ENCODE measurements around the gene C10orf95.
A peak's percentile ranks its signal among the peaks of the same experiment; 100 is the strongest.

C10orf95 gene

DNA sequence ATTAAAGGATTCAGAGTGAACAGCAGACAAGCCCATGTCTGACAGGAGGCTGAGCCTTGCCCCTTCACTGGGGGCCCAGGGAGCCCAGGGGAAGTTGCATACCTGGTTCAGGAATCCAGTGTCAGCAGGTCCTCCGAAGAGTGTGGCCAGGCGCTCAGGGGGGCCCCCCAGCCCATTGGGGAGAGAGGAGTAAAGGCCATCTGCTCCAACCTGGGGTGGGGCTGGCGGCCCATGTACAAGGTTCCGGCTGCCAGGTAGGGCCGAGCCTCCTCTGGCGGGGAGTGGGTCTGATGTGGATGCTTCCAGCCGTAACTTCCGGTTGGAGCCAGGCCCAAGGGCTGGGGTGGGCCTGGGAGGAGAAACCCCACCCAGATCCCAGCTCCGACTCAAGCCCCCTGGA lies 35.1 kb downstream of the C10orf95 start:
- Histone ChIP-seq H3K27ac (ENCODE audit: low read length) (no peak overlapping the region), H3K4me3 (ENCODE audit: low read length) (no peak overlapping the region), H3K4me1 (ENCODE audit: control insufficient read depth, insufficient read depth, low read length) (peaks cover 4% of the 10 kb centered on the region), H3K27me3 (ENCODE audit: control insufficient read depth, insufficient read depth, low read length) (no peaks in the 10 kb centered on the region; the same call in 1 of the 2 replicates), H3K9me3 (ENCODE audit: control insufficient read depth, insufficient read depth, low read length) (no peaks in the 10 kb centered on the region), H3K36me3 (ENCODE audit: control insufficient read depth, insufficient read depth, low read length) (no peaks in the 10 kb centered on the region)
- no peak for DNase-seq (ENCODE audit: low read depth, low spot score)
- no CpG with 5 or more reads among the region's 9 CpGs for WGBS (ENCODE audit: insufficient coverage, insufficient read length)

- no CpG with 5 or more reads among the region's 20 CpGs for WGBS (ENCODE audit: insufficient coverage, insufficient read length)
- Histone ChIP-seq H3K27ac (ENCODE audit: low read length) (no peak overlapping the region), H3K27me3 (ENCODE audit: control insufficient read depth, insufficient read depth, low read length) (peaks cover 6% of the 10 kb centered on the region), H3K4me3 (ENCODE audit: low read length) (no peak overlapping the region), H3K9me3 (ENCODE audit: control insufficient read depth, insufficient read depth, low read length) (no peaks in the 10 kb centered on the region), H3K4me1 (ENCODE audit: control insufficient read depth, insufficient read depth, low read length) (peaks cover 5% of the 10 kb centered on the region), H3K36me3 (ENCODE audit: control insufficient read depth, insufficient read depth, low read length) (no peaks in the 10 kb centered on the region)
- no peak for DNase-seq (ENCODE audit: low read depth, low spot score)
Measured at GRCh38 chr10:102414749-102415148, 36.6 kb downstream of the C10orf95 start.

DNA sequence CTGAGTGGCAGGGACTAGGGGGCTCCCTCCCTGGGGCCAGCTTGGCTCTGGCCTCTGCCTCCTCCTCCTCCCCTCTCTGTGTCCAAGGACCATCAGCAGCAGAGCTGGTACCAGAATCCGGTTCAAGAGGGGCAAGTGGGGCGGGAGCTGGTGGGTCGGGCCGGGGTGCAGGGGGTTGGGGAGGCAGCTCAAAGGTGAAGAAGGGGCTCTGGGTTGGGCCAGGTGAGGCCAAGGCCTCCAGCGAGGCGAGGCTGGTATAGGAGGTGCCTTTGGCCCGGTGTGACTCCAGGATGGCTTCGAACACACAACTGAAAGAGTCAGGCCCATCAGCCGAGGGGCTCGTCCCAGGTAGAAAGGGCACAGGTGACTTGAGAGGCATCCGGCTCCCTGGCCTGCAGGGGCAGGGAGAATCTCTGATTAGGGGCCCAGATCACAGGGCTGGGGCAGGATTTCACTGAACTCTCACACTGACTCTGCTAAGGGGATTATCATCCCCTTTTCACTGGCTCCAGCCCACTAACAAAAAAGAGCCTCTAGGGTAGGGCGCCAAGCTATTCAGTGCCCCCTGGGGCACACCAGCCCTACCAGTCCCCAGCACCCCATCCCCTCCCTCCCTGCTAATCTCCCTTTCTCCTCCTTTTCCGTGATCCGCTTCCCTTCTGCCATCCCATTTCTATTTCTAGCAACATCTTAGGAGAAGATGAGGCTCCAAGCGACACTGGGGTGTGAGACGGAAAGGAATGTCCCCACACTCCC lies 37.4 kb downstream of the C10orf95 start:
- WGBS (ENCODE audit: insufficient coverage, insufficient read length), result no CpG with 5 or more reads among the region's 16 CpGs
- no peaks in the 10 kb centered on the region for H3K9me3 ChIP-seq (ENCODE audit: control insufficient read depth, insufficient read depth, low read length)
- no peak for DNase-seq (ENCODE audit: low read depth, low spot score)
- H3K4me3 ChIP-seq (ENCODE audit: low read length), result no peak overlapping the region
- no peaks in the 10 kb centered on the region for H3K36me3 ChIP-seq (ENCODE audit: control insufficient read depth, insufficient read depth, low read length)
- no peak overlapping the region for H3K27ac ChIP-seq (ENCODE audit: low read length)
- H3K4me1 ChIP-seq (ENCODE audit: control insufficient read depth, insufficient read depth, low read length), result peaks cover 8% of the 10 kb centered on the region
- peaks cover 12% of the 10 kb centered on the region for H3K27me3 ChIP-seq (ENCODE audit: control insufficient read depth, insufficient read depth, low read length)

GRCh38 chr10:102413053-102413705 lies 38.2 kb downstream of the C10orf95 start:
- peaks cover 5% of the 10 kb centered on the region; the same call in 1 of the 2 replicates for H3K4me1 ChIP-seq (ENCODE audit: control insufficient read depth, insufficient read depth, low read length)
- no peaks in the 10 kb centered on the region for H3K9me3 ChIP-seq (ENCODE audit: control insufficient read depth, insufficient read depth, low read length)
- no CpG with 5 or more reads among the region's 5 CpGs for WGBS (ENCODE audit: insufficient coverage, insufficient read length)
- DNase-seq (ENCODE audit: low read depth, low spot score), result no peak
- H3K27me3 ChIP-seq (ENCODE audit: control insufficient read depth, insufficient read depth, low read length), result peaks cover 14% of the 10 kb centered on the region
- H3K27ac ChIP-seq (ENCODE audit: low read length), result no peak overlapping the region
- no peaks in the 10 kb centered on the region for H3K36me3 ChIP-seq (ENCODE audit: control insufficient read depth, insufficient read depth, low read length)
- H3K4me3 ChIP-seq (ENCODE audit: low read length), result no peak overlapping the region

DNA sequence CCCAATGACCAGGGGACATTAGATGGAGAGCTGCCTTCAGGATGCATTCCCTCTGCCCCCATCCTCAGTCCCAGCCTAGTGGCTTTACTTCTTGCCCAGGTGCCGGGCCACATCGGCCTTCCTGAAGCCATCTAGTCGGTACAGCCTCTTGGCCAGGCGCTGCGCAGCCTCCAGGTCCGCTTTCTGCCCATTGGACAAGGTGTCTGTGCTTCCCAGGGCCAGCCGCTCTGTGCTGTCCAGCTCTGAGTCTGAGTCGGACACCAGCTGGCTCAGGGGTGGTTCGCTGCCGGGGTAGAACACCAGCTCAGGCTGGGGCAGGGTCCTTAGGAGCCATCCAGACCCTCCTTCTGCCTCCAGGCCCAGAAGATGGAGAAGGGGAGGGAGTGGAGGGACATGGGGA lies 39.0 kb downstream of the C10orf95 start:
- Histone ChIP-seq H3K4me3 (ENCODE audit: low read length) (no peak overlapping the region), H3K4me1 (ENCODE audit: control insufficient read depth, insufficient read depth, low read length) (peaks cover 6% of the 10 kb centered on the region; the same call in 1 of the 2 replicates), H3K27me3 (ENCODE audit: control insufficient read depth, insufficient read depth, low read length) (peaks cover 16% of the 10 kb centered on the region), H3K36me3 (ENCODE audit: control insufficient read depth, insufficient read depth, low read length) (no peaks in the 10 kb centered on the region), H3K9me3 (ENCODE audit: control insufficient read depth, insufficient read depth, low read length) (no peaks in the 10 kb centered on the region), H3K27ac (ENCODE audit: low read length) (no peak overlapping the region)
- WGBS (ENCODE audit: insufficient coverage, insufficient read length), result no CpG with 5 or more reads among the region's 10 CpGs
- no peak for DNase-seq (ENCODE audit: low read depth, low spot score)

DNA sequence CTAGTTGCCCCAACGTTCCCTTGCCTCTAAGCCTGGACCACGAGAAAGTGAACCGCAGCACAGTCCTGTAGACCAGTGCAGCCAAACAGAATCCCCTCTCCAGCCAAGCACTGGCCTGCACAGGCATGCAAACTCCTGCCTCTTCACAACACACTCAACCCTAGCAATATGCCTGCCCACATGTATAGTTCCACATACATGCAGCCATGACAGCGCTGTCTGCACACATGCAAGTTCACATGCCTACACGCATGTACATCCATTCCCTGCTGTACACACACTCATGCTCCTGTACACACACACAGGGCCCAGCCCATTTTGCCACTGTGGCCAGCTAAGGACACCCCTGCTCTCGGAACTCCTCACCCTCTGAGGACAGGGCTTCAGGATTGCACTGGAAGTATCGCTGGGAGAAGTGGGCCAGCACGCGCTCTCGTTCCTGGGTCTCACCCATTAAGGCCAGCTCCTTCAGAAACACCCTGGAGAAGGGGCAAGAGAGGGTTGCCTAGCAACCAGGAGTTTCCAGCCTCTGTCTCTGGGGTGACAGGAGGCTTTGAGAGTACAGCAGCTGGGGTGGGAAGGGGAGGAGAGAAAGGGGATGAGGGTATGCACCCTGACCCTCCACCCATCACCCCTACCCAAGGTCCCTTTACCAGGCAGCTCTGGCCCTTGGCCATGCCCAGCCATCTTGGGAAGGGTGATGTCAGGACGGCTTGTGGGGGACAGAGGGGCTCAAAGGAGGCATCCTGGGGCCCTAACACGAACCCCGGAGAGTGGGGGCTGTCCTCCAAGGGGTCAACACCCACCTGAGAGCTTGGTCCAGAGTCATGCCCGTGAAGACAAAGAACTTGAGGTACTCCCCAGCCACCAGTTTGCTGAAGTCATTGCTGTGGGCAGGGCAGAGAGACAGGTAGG lies 39.7 kb downstream of the C10orf95 start:
- DNase-seq (ENCODE audit: low read depth, low spot score), result no peak
- Histone ChIP-seq H3K36me3 (ENCODE audit: control insufficient read depth, insufficient read depth, low read length) (no peaks in the 10 kb centered on the region), H3K27me3 (ENCODE audit: control insufficient read depth, insufficient read depth, low read length) (peaks cover 16% of the 10 kb centered on the region), H3K9me3 (ENCODE audit: control insufficient read depth, insufficient read depth, low read length) (no peaks in the 10 kb centered on the region), H3K27ac (ENCODE audit: low read length) (no peak overlapping the region), H3K4me1 (ENCODE audit: control insufficient read depth, insufficient read depth, low read length) (peaks cover 6% of the 10 kb centered on the region; the same call in 1 of the 2 replicates), H3K4me3 (ENCODE audit: low read length) (no peak overlapping the region)
- no CpG with 5 or more reads among the region's 14 CpGs for WGBS (ENCODE audit: insufficient coverage, insufficient read length)

- Histone ChIP-seq H3K27ac (ENCODE audit: low read length) (no peak overlapping the region), H3K36me3 (ENCODE audit: control insufficient read depth, insufficient read depth, low read length) (no peaks in the 10 kb centered on the region), H3K9me3 (ENCODE audit: control insufficient read depth, insufficient read depth, low read length) (no peaks in the 10 kb centered on the region), H3K4me3 (ENCODE audit: low read length) (peak overlapping the region; percentile 45; the same call in 1 of the 2 replicates), H3K27me3 (ENCODE audit: control insufficient read depth, insufficient read depth, low read length) (peaks cover 16% of the 10 kb centered on the region), H3K4me1 (ENCODE audit: control insufficient read depth, insufficient read depth, low read length) (peaks cover 6% of the 10 kb centered on the region; the same call in 1 of the 2 replicates)
- WGBS (ENCODE audit: insufficient coverage, insufficient read length), result no CpG with 5 or more reads among the region's 48 CpGs
- DNase-seq (ENCODE audit: low read depth, low spot score), result no peak
Measured at GRCh38 chr10:102410429-102411073, 40.8 kb downstream of the C10orf95 start.

DNA sequence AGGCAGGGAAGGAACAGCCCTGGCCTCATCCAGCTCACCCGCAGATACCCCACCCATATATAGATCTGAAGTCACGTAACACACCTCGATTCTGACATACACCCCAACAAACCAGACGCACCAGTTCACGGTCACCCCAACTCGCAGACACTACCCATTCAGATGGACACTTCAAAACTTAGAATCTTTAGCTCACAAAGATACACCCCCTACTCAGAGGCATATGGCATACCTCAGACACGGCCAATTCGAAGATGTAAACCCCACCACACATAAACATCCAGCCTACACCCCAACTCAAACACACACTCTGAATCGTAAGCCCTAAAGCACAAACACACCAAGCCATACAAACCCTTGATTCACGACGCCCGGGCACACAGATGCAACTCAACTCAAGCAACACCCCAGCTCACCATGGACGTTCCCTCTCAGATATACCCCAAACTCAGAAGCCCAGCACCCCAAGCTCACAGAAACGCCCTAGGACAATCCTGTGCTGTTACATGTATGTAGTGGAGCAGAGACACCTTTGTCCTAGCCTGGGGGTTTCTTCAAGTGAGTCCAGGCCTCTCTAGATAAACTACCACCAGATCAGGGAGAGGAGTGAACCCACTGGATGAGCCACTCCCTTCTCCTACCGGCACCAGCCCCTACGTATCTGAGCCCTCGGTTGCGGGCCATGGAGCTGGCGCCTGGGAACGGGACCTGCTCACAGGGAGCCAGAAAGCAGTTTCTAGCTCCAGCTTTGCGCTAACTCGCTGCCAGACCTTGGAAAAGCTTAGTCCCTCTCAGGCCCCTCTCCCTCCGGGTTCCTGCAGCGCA lies 41.5 kb downstream of the C10orf95 start:
- H3K27me3 ChIP-seq (ENCODE audit: control insufficient read depth, insufficient read depth, low read length), result peaks cover 16% of the 10 kb centered on the region
- 100% methylated on average over 1 of the region's 24 CpGs for WGBS (ENCODE audit: insufficient coverage, insufficient read length)
- H3K27ac ChIP-seq (ENCODE audit: low read length), result no peak overlapping the region
- no peaks in the 10 kb centered on the region for H3K9me3 ChIP-seq (ENCODE audit: control insufficient read depth, insufficient read depth, low read length)
- peaks cover 6% of the 10 kb centered on the region; the same call in 1 of the 2 replicates for H3K4me1 ChIP-seq (ENCODE audit: control insufficient read depth, insufficient read depth, low read length)
- H3K36me3 ChIP-seq (ENCODE audit: control insufficient read depth, insufficient read depth, low read length), result no peaks in the 10 kb centered on the region
- no peak for DNase-seq (ENCODE audit: low read depth, low spot score)
- H3K4me3 ChIP-seq (ENCODE audit: low read length), result peak overlapping the region; percentile 45; the same call in 1 of the 2 replicates

- no CpG with 5 or more reads among the region's 103 CpGs for WGBS (ENCODE audit: insufficient coverage, insufficient read length)
- peak overlapping the region; percentile 40; the same call in 1 of the 2 replicates for H3K4me3 ChIP-seq (ENCODE audit: low read length)
- H3K9me3 ChIP-seq (ENCODE audit: control insufficient read depth, insufficient read depth, low read length), result no peaks in the 10 kb centered on the region
- DNase-seq (ENCODE audit: low read depth, low spot score), result no peak
- no peaks in the 10 kb centered on the region for H3K36me3 ChIP-seq (ENCODE audit: control insufficient read depth, insufficient read depth, low read length)
- no peak overlapping the region for H3K27ac ChIP-seq (ENCODE audit: low read length)
- H3K4me1 ChIP-seq (ENCODE audit: control insufficient read depth, insufficient read depth, low read length), result peaks cover 6% of the 10 kb centered on the region; the same call in 1 of the 2 replicates
- H3K27me3 ChIP-seq (ENCODE audit: control insufficient read depth, insufficient read depth, low read length), result peaks cover 16% of the 10 kb centered on the region
Measured at GRCh38 chr10:102408728-102409603, 42.4 kb downstream of the C10orf95 start.
